Measurements from ENCODE around the gene CYRIA.

CYRIA gene

DNA sequence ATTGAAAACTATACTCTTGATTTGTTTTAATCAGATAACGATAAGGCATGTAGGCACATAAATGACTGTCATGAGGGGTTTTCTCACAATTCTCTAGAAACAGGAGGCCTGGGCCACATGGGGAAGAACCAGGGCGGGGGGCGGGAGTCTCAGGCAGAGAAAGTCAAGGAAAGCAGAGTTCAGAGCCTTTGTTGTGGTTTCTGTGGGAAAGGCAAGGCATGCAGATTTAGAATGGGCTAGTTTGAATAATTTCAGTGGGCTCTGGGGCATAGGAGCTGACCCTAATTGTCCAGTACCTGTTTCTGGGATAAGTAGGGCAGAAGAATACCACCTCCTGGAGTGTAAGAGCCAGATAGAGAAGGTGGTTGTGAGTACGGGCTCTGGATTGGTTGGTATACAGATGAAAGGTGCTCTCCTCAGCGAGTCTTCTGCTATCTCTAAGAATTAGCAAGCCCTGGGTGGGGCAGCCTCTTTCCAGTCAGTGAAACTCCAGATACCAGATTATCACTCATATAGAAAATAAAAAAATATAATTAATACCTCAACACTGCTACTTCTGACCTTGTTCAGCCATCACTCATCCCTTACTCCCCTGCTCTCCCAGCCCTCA lies 41.5 kb upstream of the CYRIA start:
- Histone ChIP-seq H3K9ac (no peak overlapping the region), H3K9me3 (ENCODE audit: control insufficient read depth, low read length) (no peaks in the 10 kb centered on the region), H3K27me3 (ENCODE audit: control insufficient read depth, insufficient read depth, low read length) (no peaks in the 10 kb centered on the region), H3K4me1 (no peaks in the 10 kb centered on the region), H2AFZ (no peak overlapping the region), H3K36me3 (ENCODE audit: control insufficient read depth, insufficient read depth, low read length) (no peaks in the 10 kb centered on the region), H3K4me2 (ENCODE audit: low read length) (no peak overlapping the region), H3K79me2 (no peaks in the 10 kb centered on the region), H3K4me3 (ENCODE audit: low read depth, low read length) (no peak overlapping the region), H3K27ac (no peak overlapping the region)
- TF ChIP-seq, protein P1, sequence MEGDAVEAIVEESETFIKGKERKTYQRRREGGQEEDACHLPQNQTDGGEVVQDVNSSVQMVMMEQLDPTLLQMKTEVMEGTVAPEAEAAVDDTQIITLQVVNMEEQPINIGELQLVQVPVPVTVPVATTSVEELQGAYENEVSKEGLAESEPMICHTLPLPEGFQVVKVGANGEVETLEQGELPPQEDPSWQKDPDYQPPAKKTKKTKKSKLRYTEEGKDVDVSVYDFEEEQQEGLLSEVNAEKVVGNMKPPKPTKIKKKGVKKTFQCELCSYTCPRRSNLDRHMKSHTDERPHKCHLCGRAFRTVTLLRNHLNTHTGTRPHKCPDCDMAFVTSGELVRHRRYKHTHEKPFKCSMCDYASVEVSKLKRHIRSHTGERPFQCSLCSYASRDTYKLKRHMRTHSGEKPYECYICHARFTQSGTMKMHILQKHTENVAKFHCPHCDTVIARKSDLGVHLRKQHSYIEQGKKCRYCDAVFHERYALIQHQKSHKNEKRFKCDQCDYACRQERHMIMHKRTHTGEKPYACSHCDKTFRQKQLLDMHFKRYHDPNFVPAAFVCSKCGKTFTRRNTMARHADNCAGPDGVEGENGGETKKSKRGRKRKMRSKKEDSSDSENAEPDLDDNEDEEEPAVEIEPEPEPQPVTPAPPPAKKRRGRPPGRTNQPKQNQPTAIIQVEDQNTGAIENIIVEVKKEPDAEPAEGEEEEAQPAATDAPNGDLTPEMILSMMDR (IDR thresholded peaks at IDR 0.05): no peak

DNA sequence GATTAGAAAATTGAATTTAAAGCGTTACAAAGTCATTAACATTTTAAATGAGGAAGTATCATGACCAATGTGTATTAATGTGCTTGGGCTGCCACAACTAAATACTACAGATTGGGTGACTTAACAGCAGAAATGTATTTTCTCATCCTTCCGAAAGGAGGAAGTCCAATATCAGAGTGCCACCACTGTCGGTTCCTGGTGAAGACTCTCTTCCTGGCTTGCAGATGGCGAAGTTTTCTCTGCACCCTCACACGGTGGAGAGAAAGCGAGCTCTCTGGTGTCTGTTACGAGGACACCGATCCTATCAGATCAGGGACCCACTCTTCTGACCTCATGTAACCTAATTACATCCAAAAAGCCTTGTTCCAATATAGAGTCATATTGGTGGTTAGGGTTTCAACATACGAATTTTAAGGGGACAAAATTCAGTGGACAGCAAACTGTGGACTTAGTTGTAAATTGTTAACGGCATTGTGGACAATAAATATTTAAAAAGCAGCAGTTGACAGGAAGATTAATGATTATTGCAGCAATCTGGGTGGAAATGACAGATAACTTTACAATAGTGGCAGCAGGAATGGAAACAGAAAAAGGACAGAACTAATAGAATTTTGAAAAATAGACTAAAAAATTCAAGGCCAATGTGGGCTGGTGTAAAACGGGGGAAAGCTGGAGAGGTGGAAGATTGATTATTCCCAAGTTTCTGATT lies 35.1 kb upstream of the CYRIA start:
- Histone ChIP-seq H3K79me2 (no peaks in the 10 kb centered on the region), H3K4me3 (ENCODE audit: low read depth, low read length) (no peak overlapping the region), H3K27me3 (ENCODE audit: control insufficient read depth, insufficient read depth, low read length) (no peaks in the 10 kb centered on the region), H3K9me3 (ENCODE audit: control insufficient read depth, low read length) (no peaks in the 10 kb centered on the region), H3K4me1 (no peaks in the 10 kb centered on the region), H2AFZ (no peak overlapping the region), H3K9ac (no peak overlapping the region), H3K4me2 (ENCODE audit: low read length) (no peak overlapping the region), H3K27ac (no peak overlapping the region), H3K36me3 (ENCODE audit: control insufficient read depth, insufficient read depth, low read length) (no peaks in the 10 kb centered on the region)
- TF ChIP-seq, protein P1 (IDR thresholded peaks at IDR 0.05): no peak

DNA sequence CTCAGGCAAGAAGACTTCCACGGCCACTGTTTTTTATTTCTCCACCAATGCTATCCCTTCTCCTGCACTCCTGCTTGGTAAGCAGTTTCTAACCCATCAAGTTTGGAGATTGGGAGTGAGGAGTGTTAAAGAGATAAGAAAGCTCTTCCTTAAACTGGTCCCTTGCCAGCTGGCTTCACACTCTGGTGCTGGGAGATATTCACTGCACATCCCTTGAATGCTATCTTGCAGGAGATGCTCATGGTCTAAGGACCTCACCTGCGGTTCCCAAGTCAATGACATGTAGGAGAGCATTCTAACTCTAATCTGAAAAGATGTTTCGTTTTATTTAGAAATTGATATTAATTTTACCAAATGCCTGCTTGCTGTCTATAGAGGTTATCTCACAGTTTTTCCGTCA lies 28.2 kb upstream of the CYRIA start:
- no peaks in the 10 kb centered on the region for H3K9me3 ChIP-seq (ENCODE audit: control insufficient read depth, low read length)
- no peaks in the 10 kb centered on the region for H3K36me3 ChIP-seq (ENCODE audit: control insufficient read depth, insufficient read depth, low read length)
- no peak overlapping the region for H3K4me2 ChIP-seq (ENCODE audit: low read length)
- TF ChIP-seq, protein P1 (IDR thresholded peaks at IDR 0.05): no peak
- no peaks in the 10 kb centered on the region for H3K27me3 ChIP-seq (ENCODE audit: control insufficient read depth, insufficient read depth, low read length)
- no peaks in the 10 kb centered on the region for H3K79me2 ChIP-seq
- H2AFZ ChIP-seq: no peak overlapping the region
- no peak overlapping the region for H3K9ac ChIP-seq
- H3K4me1 ChIP-seq: no peaks in the 10 kb centered on the region
- no peak overlapping the region for H3K4me3 ChIP-seq (ENCODE audit: low read depth, low read length)
- no peak overlapping the region for H3K27ac ChIP-seq

DNA sequence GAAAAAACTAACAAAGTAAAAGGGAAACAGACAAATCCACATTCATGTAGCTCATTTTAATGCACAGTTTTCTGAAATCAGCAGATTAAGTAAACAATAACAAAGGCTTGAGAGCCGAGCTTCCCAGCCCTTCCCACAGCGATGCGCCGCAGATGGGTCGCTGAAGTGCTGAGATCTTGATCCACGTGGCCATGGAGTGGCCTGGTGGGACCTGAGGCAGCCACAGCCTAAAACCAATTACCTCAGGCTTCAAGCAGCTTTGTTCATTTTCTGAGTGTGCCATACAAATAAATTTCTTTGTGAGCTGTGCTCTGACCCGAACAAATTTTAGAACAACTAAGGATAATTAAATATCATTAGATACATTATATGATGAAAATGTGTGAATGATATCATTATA lies 25.6 kb upstream of the CYRIA start:
- H3K4me2 ChIP-seq (ENCODE audit: low read length): no peak overlapping the region
- H3K27ac ChIP-seq: no peak overlapping the region
- H2AFZ ChIP-seq: no peak overlapping the region
- no peak overlapping the region for H3K9ac ChIP-seq
- no peaks in the 10 kb centered on the region for H3K79me2 ChIP-seq
- no peak overlapping the region for H3K4me3 ChIP-seq (ENCODE audit: low read depth, low read length)
- TF ChIP-seq, protein P1 (IDR thresholded peaks at IDR 0.05): no peak
- H3K9me3 ChIP-seq (ENCODE audit: control insufficient read depth, low read length): no peaks in the 10 kb centered on the region
- no peaks in the 10 kb centered on the region for H3K27me3 ChIP-seq (ENCODE audit: control insufficient read depth, insufficient read depth, low read length)
- H3K36me3 ChIP-seq (ENCODE audit: control insufficient read depth, insufficient read depth, low read length): no peaks in the 10 kb centered on the region
- H3K4me1 ChIP-seq: no peaks in the 10 kb centered on the region

DNA sequence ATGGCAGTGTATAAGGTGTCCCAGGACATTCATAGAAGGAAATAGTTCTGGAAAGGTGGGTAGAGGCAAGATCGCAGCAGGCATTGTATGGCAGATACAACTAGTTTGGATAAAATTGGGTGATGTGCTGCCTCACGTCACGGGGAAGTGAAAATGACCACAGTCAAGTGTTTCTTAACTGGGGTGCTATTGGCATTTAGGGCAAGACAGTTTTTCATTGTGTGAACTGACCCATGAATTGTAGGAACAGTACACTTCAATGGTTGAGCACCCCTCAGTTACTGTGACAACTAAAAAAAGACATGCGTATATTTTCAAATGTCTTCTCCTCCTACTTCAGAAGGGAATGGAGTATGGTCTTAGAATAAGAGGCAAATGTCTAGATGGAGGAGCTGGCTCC lies 22.3 kb upstream of the CYRIA start:
- Histone ChIP-seq H3K79me2 (no peaks in the 10 kb centered on the region), H2AFZ (no peak overlapping the region), H3K36me3 (ENCODE audit: control insufficient read depth, insufficient read depth, low read length) (no peaks in the 10 kb centered on the region), H3K4me2 (ENCODE audit: low read length) (no peak overlapping the region), H3K4me3 (ENCODE audit: low read depth, low read length) (no peak overlapping the region), H3K27me3 (ENCODE audit: control insufficient read depth, insufficient read depth, low read length) (peaks cover 3% of the 10 kb centered on the region), H3K27ac (no peak overlapping the region), H3K4me1 (no peaks in the 10 kb centered on the region), H3K9me3 (ENCODE audit: control insufficient read depth, low read length) (no peaks in the 10 kb centered on the region), H3K9ac (no peak overlapping the region)
- TF ChIP-seq, protein P1 (IDR thresholded peaks at IDR 0.05): no peak

Measured in parathyroid adenoma (tissue), 2 donors.